Measurements from ENCODE around the gene ZBTB39. TPM values are rescaled to one million over a fixed set of nuclear protein-coding genes. Genes with fewer than 3 reads are reported as not detected.
A peak's percentile ranks its signal among the peaks of the same experiment; 100 is the strongest.
"Not testable (repeated sequence)": the region's sequence is repeated elsewhere in the genome, so short reads cannot be mapped to it uniquely, and the experiment has no call there.

ZBTB39 gene, protein sequence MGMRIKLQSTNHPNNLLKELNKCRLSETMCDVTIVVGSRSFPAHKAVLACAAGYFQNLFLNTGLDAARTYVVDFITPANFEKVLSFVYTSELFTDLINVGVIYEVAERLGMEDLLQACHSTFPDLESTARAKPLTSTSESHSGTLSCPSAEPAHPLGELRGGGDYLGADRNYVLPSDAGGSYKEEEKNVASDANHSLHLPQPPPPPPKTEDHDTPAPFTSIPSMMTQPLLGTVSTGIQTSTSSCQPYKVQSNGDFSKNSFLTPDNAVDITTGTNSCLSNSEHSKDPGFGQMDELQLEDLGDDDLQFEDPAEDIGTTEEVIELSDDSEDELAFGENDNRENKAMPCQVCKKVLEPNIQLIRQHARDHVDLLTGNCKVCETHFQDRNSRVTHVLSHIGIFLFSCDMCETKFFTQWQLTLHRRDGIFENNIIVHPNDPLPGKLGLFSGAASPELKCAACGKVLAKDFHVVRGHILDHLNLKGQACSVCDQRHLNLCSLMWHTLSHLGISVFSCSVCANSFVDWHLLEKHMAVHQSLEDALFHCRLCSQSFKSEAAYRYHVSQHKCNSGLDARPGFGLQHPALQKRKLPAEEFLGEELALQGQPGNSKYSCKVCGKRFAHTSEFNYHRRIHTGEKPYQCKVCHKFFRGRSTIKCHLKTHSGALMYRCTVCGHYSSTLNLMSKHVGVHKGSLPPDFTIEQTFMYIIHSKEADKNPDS
- total RNA-seq (10 to 100 TPM in 6 of 7 donors, 1 to 10 TPM in 1; 8.7 to 15.7 (median 11.9) TPM), polyA plus RNA-seq (1 to 10 TPM; 1.7 to 3.3 (median 2.0) TPM)
- long read RNA-seq, donor 1, full-length matches to known transcripts = 2 of 2 reads
- long read RNA-seq, donor 1, partial matches to known transcripts = 0 of 2 reads
- long read RNA-seq, donor 1, other reads (novel, unspliced or antisense) = 0 of 2 reads
- long read RNA-seq, donor 2, full-length matches to known transcripts = 1 of 1 reads
- long read RNA-seq, donor 2, partial matches to known transcripts = 0 of 1 reads
- long read RNA-seq, donor 2, other reads (novel, unspliced or antisense) = 0 of 1 reads

DNA sequence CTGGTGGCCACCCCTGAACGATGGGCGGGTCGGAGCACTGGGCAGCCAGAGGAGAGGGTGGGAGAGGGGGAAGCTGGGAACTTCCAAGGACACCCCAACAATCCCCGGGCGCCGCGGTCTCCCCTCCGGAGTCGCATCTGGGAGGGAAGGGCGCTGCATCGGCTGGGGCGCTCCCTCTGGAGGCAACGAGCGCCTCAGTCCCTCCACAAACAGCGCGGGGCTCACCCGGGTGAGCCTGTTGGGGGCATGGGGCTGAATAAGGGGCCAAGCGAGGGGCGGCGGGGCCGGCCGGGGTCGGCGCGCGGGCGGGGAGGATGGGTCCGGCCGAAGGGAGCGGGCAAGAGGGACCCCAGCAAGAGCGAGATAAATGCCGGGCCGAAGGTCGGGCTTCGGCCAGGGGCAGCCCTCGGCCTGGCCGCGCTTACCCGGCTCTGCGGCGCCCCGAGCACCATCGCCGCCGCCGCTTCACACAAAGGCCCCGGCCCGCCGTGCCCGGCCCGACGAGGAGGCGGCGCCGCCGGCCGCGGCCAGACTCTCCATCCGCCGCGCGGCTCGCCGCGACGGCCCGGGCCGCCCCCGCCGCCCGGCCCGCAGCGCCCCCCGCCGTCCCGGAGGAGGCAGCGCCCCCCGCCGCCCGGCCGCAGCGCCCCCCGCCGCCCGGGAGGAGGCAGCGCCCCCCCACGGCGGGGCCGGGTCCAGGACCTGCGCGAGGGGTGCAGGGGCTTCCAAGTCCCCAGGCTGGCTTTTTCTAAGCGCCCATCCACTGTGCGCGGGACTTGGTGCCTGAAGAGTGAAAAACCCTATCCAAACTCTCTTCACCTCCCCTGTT, at the start of gene ZBTB39:
ZBTB39 (minus strand) TSS at position 567 of the 829 bp plus-strand sequence. CDS start 1,629 bp downstream, outside the sequence.
- intact Hi-C loops (cut with DNase I; ENCODE audit: low total_unique reads) = loop anchor here (5.0 kb wide), 2 partner anchors 56 to 111 kb away; no protein-coding TSS in a partner anchor
- TF ChIP-seq POLR2A (IDR thresholded peaks at IDR 0.05) = no peak
- peak; percentile 47 to 58 (median 50) for TF ChIP-seq POLR2AphosphoS5 (IDR thresholded peaks at IDR 0.05)
- TF ChIP-seq, protein P1, sequence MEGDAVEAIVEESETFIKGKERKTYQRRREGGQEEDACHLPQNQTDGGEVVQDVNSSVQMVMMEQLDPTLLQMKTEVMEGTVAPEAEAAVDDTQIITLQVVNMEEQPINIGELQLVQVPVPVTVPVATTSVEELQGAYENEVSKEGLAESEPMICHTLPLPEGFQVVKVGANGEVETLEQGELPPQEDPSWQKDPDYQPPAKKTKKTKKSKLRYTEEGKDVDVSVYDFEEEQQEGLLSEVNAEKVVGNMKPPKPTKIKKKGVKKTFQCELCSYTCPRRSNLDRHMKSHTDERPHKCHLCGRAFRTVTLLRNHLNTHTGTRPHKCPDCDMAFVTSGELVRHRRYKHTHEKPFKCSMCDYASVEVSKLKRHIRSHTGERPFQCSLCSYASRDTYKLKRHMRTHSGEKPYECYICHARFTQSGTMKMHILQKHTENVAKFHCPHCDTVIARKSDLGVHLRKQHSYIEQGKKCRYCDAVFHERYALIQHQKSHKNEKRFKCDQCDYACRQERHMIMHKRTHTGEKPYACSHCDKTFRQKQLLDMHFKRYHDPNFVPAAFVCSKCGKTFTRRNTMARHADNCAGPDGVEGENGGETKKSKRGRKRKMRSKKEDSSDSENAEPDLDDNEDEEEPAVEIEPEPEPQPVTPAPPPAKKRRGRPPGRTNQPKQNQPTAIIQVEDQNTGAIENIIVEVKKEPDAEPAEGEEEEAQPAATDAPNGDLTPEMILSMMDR (IDR thresholded peaks at IDR 0.05 in 8 of 11, conservative IDR thresholded peaks at IDR 0.05 in 3 of 11) = peak in 10 of 11 experiments; percentile 17 to 75 (median 54)
- peaks cover 3 to 34% (median 28%) of the 10 kb centered on the region in 6 donors for H3K36me3 ChIP-seq
- peak within 1 kb of the TSS; percentile 80 to 92 (median 88) for H3K27ac ChIP-seq
- 0 to 2% (median 1%) methylated on average over 9 to 94 of the region's 94 CpGs for WGBS, 5 donors
- H3K9me3 ChIP-seq = no peaks in the 10 kb centered on the region
- peak; percentile 92 for DNase-seq
- peak within 1 kb of the TSS; percentile 64 to 94 (median 78) for H3K4me3 ChIP-seq
- no peaks in the 10 kb centered on the region for H3K27me3 ChIP-seq (replicated peaks in 1 of 7)
- peaks cover 30 to 78% (median 63%) of the 10 kb centered on the region in 6 donors for H3K4me1 ChIP-seq

DNA sequence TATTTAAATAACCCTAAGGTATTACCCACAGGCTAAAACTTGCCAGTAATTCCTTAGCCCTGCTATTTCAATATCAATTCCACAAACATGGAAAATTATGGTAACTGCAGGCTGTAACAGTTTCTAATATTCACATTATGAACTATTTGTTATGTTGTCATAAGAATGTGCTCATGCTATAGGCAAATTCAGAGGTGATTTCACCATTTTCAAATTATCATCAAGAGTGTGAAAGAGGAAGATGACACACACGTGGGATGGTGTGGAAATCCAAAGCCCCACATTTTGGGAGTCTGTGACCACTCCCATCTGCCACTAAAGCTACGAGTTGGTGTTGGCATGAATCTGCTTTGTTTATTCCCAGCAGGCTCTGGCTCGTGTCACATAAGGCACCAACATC, 49.5 kb upstream of the ZBTB39 start:
- no peak for TF ChIP-seq POLR2AphosphoS5 (IDR thresholded peaks at IDR 0.05)
- TF ChIP-seq, protein P1 (IDR thresholded peaks at IDR 0.05 in 8 of 11, conservative IDR thresholded peaks at IDR 0.05 in 3 of 11) = no peak
- TF ChIP-seq POLR2A (IDR thresholded peaks at IDR 0.05) = no peak
- no peaks in the 10 kb centered on the region for H3K9me3 ChIP-seq
- H3K27ac ChIP-seq = peak overlapping the region in 6 of 8 donors; percentile 37 to 75 (median 63)
- no peak overlapping the region for H3K4me3 ChIP-seq
- H3K36me3 ChIP-seq = peaks cover 0 to 47% (median 9%) of the 10 kb centered on the region in 6 donors
- DNase-seq = no peak
- 42 to 75% (median 60%) methylated on average over 3 of the region's 3 CpGs for WGBS, 5 donors
- intact Hi-C loops (cut with DNase I; ENCODE audit: low total_unique reads) = loop anchor here (5.0 kb wide), 1 partner anchor 39 kb away; the partner anchor contains the start of gene TAC3
- no peaks in the 10 kb centered on the region for H3K27me3 ChIP-seq (replicated peaks in 1 of 7)
- peaks cover 0 to 47% (median 18%) of the 10 kb centered on the region in 6 donors for H3K4me1 ChIP-seq

DNA sequence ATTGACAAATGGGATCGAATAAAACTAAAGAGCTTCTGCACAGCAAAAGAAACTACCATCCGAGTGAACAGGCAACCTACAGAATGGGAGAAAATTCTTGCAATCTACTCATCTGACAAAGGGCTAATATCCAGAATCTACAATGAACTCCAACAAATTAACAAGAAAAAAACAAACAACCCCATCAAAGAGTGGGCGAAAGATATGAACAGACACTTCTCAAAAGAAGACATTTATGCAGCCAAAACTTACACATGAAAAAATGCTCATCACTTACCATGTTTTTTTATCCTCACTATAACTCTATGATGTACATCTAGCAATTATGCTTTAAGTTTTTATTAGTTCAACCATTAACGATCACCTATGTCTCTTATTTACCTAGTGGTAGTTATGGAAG, 47.6 kb upstream of the ZBTB39 start:
- H3K4me3 ChIP-seq; H3K27me3 ChIP-seq (replicated peaks in 1 of 7); H3K27ac ChIP-seq; DNase-seq; intact Hi-C loops (cut with DNase I; ENCODE audit: low total_unique reads); H3K9me3 ChIP-seq: not testable (repeated sequence)
- Histone ChIP-seq H3K36me3 (peaks cover 0 to 28% (median under 1%) of the 10 kb centered on the region in 6 donors), H3K4me1 (peaks cover 0 to 42% (median 21%) of the 10 kb centered on the region in 6 donors)
- WGBS, 5 donors = 91 to 97% (median 95%) methylated on average over 4 of the region's 4 CpGs

DNA sequence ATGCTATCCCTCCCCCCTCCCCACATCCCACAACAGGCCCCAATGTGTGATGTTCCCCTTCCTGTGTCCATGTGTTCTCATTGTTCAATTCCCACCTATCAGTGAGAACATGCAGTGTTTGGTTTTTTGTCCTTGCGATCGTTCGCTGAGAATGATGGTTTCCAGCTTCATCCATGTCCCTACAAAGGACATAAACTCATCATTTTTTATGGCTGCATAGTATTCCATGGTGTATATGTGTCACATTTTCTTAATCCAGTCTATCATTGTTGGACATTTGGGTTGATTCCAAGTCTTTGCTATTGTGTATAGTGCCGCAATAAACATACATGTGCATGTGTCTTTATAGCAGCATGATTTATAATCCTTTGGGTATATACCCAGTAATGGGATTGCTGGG, 46.8 kb upstream of the ZBTB39 start:
- peaks cover 0 to 45% (median 24%) of the 10 kb centered on the region in 6 donors for H3K4me1 ChIP-seq
- H3K27ac ChIP-seq; intact Hi-C loops (cut with DNase I; ENCODE audit: low total_unique reads); H3K9me3 ChIP-seq; H3K4me3 ChIP-seq; DNase-seq; H3K27me3 ChIP-seq (replicated peaks in 1 of 7): not testable (repeated sequence)
- peaks cover 0 to 20% (median 0%) of the 10 kb centered on the region in 6 donors for H3K36me3 ChIP-seq
- WGBS, 5 donors = 96 to 100% (median 99%) methylated on average over 4 of the region's 4 CpGs

Measured in spleen (tissue), 13 donors.